IMR-90 (cell line): Measurements from ENCODE around the gene CAVIN1. TPM values are rescaled to one million over a fixed set of nuclear protein-coding genes. Genes with fewer than 3 reads are reported as not detected.
A peak's percentile ranks its signal among the peaks of the same experiment; 100 is the strongest.

Experiments
- ATAC-seq: fragments of 200-7000 bp; cut with Tn5 transposase; 2 replicates; pipeline ENCODE4 v1.9.1; 2020; ENCODE audit warnings: low read depth, mild to moderate bottlenecking, moderate library complexity
- BruUV-seq: library from RNA; stranded (reverse); fragments of 400-500 nt; replicated peaks from 2 replicates; lab custom pipeline; 2021; lab: Mats Ljungman, UMichigan
- CTCF ChIA-PET: fragments of 300-600 bp; formaldehyde crosslinking; extraction: SDS; loops from one replicate; lab custom pipeline; 2021; ENCODE audit warnings: antibody characterized with exemption; lab: Yijun Ruan, JAX
- POLR2A ChIA-PET: fragments of 300-600 bp; sonication (Branson Sonifier 250); formaldehyde crosslinking; loops from one replicate; lab custom pipeline; 2022; ENCODE audit warnings: antibody characterized with exemption; ENCODE audit not compliant: unreplicated experiment; lab: Charles Lee
- DNase-seq: peaks from one replicate; pipeline ENCODE4 v3.0.0; 2013
- H2AFZ ChIP-seq: replicated peaks from 2 replicates; pipeline ENCODE3; 2013; ENCODE audit warnings: low read length, mild to moderate bottlenecking; ENCODE audit not compliant: poor library complexity
- H2AK5ac ChIP-seq: 2 replicates; pipeline ENCODE4 v1.6.1; 2013; ENCODE audit warnings: low read depth, low read length, inconsistent platforms
- H2AK9ac ChIP-seq: replicated peaks from 2 replicates; pipeline ENCODE3; 2013; ENCODE audit warnings: mild to moderate bottlenecking, low read depth, low read length, moderate library complexity; ENCODE audit not compliant: poor library complexity
- H2BK120ac ChIP-seq: 2 replicates; pipeline ENCODE4 v1.6.1; 2013; ENCODE audit warnings: low read depth, low read length, inconsistent platforms
- H2BK15ac ChIP-seq: 3 replicates; pipeline ENCODE4 v1.6.1; 2013; ENCODE audit warnings: low read depth, low read length, inconsistent platforms
- H2BK20ac ChIP-seq: 2 replicates; pipeline ENCODE4 v1.6.1; 2013; ENCODE audit warnings: low read depth, mild to moderate bottlenecking, inconsistent platforms, low read length, moderate library complexity
- H2BK5ac ChIP-seq: 2 replicates; pipeline ENCODE4 v1.6.1; 2013; ENCODE audit warnings: mild to moderate bottlenecking, low read depth, low read length, inconsistent platforms; ENCODE audit not compliant: poor library complexity, severe bottlenecking
- H3K14ac ChIP-seq: replicated peaks from 2 replicates; pipeline ENCODE4 v1.6.1; 2013; ENCODE audit warnings: low read depth, low read length, inconsistent platforms
- H3K18ac ChIP-seq: 2 replicates; pipeline ENCODE4 v1.6.1; 2013; ENCODE audit warnings: low read depth, low read length, control low read depth
- H3K23ac ChIP-seq: 2 replicates; pipeline ENCODE4 v1.6.1; 2013; ENCODE audit warnings: low read depth, low read length, inconsistent platforms
- H3K27ac ChIP-seq: 2 replicates; pipeline ENCODE4 v1.5.1; 2013; ENCODE audit warnings: mild to moderate bottlenecking, control low read depth, low read length; ENCODE audit not compliant: insufficient read depth
- H3K27me3 ChIP-seq: 2 replicates; pipeline ENCODE4 v1.6.1; 2013; ENCODE audit warnings: low read length; ENCODE audit not compliant: control insufficient read depth, insufficient read depth
- H3K36me3 ChIP-seq: 2 replicates; pipeline ENCODE4 v1.6.1; 2013; ENCODE audit warnings: low read length, mixed read lengths; ENCODE audit not compliant: control insufficient read depth, insufficient read depth
- H3K4ac ChIP-seq: 2 replicates; pipeline ENCODE4 v1.6.1; 2013; ENCODE audit warnings: low read depth, low read length, inconsistent platforms
- H3K4me1 ChIP-seq: 2 replicates; pipeline ENCODE4 v1.6.1; 2013; ENCODE audit warnings: low read length, mixed read lengths; ENCODE audit not compliant: control insufficient read depth, insufficient read depth
- H3K4me2 ChIP-seq: 2 replicates; pipeline ENCODE4 v1.6.1; 2013; ENCODE audit warnings: low read depth, mild to moderate bottlenecking, control low read depth, low read length, moderate library complexity
- H3K4me3 ChIP-seq: 2 replicates; pipeline ENCODE4 v1.5.1; 2013; ENCODE audit warnings: low read depth, mild to moderate bottlenecking, control low read depth, low read length, moderate library complexity; ENCODE audit not compliant: insufficient read depth
- H3K56ac ChIP-seq: 2 replicates; pipeline ENCODE4 v1.6.1; 2013; ENCODE audit warnings: low read length, inconsistent platforms; ENCODE audit not compliant: insufficient read depth; ENCODE audit errors: extremely low read depth
- H3K79me1 ChIP-seq, 2 experiments: 2 replicates each; pipeline ENCODE4 v1.6.1; 2013; ENCODE audit warnings: low read length in 2 of 2, inconsistent platforms in 1 of 2, low read depth in 1 of 2
- H3K9ac ChIP-seq: 2 replicates; pipeline ENCODE4 v1.6.1; 2013; ENCODE audit warnings: low read depth, low read length, control low read depth
- H3K9me1 ChIP-seq: 2 replicates; pipeline ENCODE4 v1.6.1; 2013; ENCODE audit warnings: low read length, inconsistent platforms; ENCODE audit not compliant: insufficient read depth
- H3K9me3 ChIP-seq: 2 replicates; pipeline ENCODE4 v1.6.1; 2013; ENCODE audit warnings: low read length; ENCODE audit not compliant: control insufficient read depth, insufficient read depth
- H4K20me1 ChIP-seq: 2 replicates; pipeline ENCODE4 v1.6.1; 2013; ENCODE audit warnings: low read length, inconsistent platforms; ENCODE audit not compliant: insufficient read depth
- H4K5ac ChIP-seq: 2 replicates; pipeline ENCODE4 v1.6.1; 2013; ENCODE audit warnings: mild to moderate bottlenecking, low read depth, low read length, control low read depth
- H4K8ac ChIP-seq, 2 experiments: 2 replicates each; pipeline ENCODE4 v1.6.1; 2013; ENCODE audit warnings: low read depth in 2 of 2, low read length in 2 of 2, control low read depth in 1 of 2, inconsistent platforms in 1 of 2
- H4K91ac ChIP-seq: 2 replicates; pipeline ENCODE4 v1.6.1; 2013; ENCODE audit warnings: low read depth, low read length, inconsistent platforms; ENCODE audit not compliant: insufficient read depth
- BHLHE40 ChIP-seq: fragments of 150-350 bp; IDR thresholded peaks from 2 replicates; pipeline ENCODE4 v1.6.1; 2016; ENCODE audit warnings: mild to moderate bottlenecking, low read depth, low read length
- CEBPB ChIP-seq: IDR thresholded peaks from 2 replicates; pipeline ENCODE4 v1.6.1; 2012; ENCODE audit warnings: low read depth, low read length, improper control_type of control experiment
- CHD1 ChIP-seq: IDR thresholded peaks from 2 replicates; pipeline ENCODE4 v1.6.1; 2012; ENCODE audit warnings: low read depth, low read length, improper control_type of control experiment
- FOS ChIP-seq: fragments of 150-350 bp; IDR thresholded peaks from 2 replicates; pipeline ENCODE4 v1.6.1; 2016; ENCODE audit warnings: low read depth, low read length
- MAFK ChIP-seq: IDR thresholded peaks from 2 replicates; pipeline ENCODE4 v1.6.1; 2012; ENCODE audit warnings: low read depth, low read length, improper control_type of control experiment
- MAZ ChIP-seq: IDR thresholded peaks from 2 replicates; pipeline ENCODE4 v1.6.1; 2012; ENCODE audit warnings: low read depth, mild to moderate bottlenecking, low read length, improper control_type of control experiment, moderate library complexity, borderline replicate concordance
- MXI1 ChIP-seq: IDR thresholded peaks from 2 replicates; pipeline ENCODE4 v1.6.1; 2012; ENCODE audit warnings: low read depth, mild to moderate bottlenecking, low read length, moderate library complexity, borderline replicate concordance
- NFE2L2 ChIP-seq: fragments of 150-350 bp; IDR thresholded peaks from 2 replicates; pipeline ENCODE4 v1.6.1; 2016; ENCODE audit warnings: low read depth, mild to moderate bottlenecking, low read length
- RCOR1 ChIP-seq: IDR thresholded peaks from 2 replicates; pipeline ENCODE4 v1.6.1; 2012; ENCODE audit warnings: mild to moderate bottlenecking, low read length, improper control_type of control experiment; ENCODE audit not compliant: insufficient replicate concordance
- RFX5 ChIP-seq: IDR thresholded peaks from 2 replicates; pipeline ENCODE4 v1.8.0; 2012; ENCODE audit warnings: low read depth, mild to moderate bottlenecking, low read length, moderate library complexity
- WGBS, 2 experiments: methylation state at CpG; one replicate each; pipeline versions ENCODE4 v1.1.5 to v1.1.7; 2013; ENCODE audit warnings: missing lambda C conversion rate in 2 of 2; ENCODE audit not compliant: insufficient read length in 1 of 2; ENCODE audit errors: extremely low coverage in 2 of 2; 5-methylcytosine and 5-hydroxymethylcytosine counted together
- dilution Hi-C: fragments of 300-500 bp; cut with HindIII; formaldehyde crosslinking; loops from one replicate; pipeline ENCODE4 v1.14.3; 2018; ENCODE audit warnings: low sequenced_read_pairs; ENCODE audit not compliant: unreplicated experiment
- in situ Hi-C: fragments of 300-500 bp; cut with MboI; formaldehyde crosslinking; loops from 3 replicates; pipeline ENCODE4 v1.14.3; 2019; ENCODE audit warnings: low sequenced_read_pairs, inconsistent platforms, mixed read lengths
- intact Hi-C: fragments of 100-400 bp; cut with micrococcal nuclease; formaldehyde crosslinking; loops from 2 replicates; pipeline ENCODE4 v1.10.0; 2022
- polyA plus RNA-seq, 3 experiments: library from polyadenylated mRNA; depleted of rRNA; stranded (reverse); fragments of >200 nt; gene quantifications; 2 replicates each; pipeline ENCODE4 v1.2.3, GENCODE V29; 2012; ENCODE audit warnings: low replicate concordance in 1 of 3
- total RNA-seq: library from RNA; depleted of rRNA; stranded (reverse); fragments of >200 nt; gene quantifications from 2 replicates; pipeline ENCODE4 v1.2.3, GENCODE V29; 2012
- TF ChIP-seq, protein P1 (sequence below): fragments of 150-350 bp; IDR thresholded peaks from 2 replicates; pipeline ENCODE4 v1.6.1; 2017; ENCODE audit warnings: mild to moderate bottlenecking, antibody characterized with exemption, low read length, low read depth
- TF ChIP-seq, protein P2 (sequence below): conservative IDR thresholded peaks from 2 replicates; pipeline ENCODE4 v1.5.1; 2012; ENCODE audit warnings: mild to moderate bottlenecking, low read depth, low read length, improper control_type of control experiment
- TF ChIP-seq, protein P3 (sequence below): fragments of 150-350 bp; IDR thresholded peaks from 2 replicates; pipeline ENCODE4 v1.6.1; 2016; ENCODE audit warnings: low read depth, mild to moderate bottlenecking, low read length, moderate library complexity, borderline replicate concordance

The CAVIN1 gene
- total and polyA plus RNA-seq, 2 of the 4 experiments (the other 2 are of a cell fraction), result 491 to 556 TPM

DNA sequence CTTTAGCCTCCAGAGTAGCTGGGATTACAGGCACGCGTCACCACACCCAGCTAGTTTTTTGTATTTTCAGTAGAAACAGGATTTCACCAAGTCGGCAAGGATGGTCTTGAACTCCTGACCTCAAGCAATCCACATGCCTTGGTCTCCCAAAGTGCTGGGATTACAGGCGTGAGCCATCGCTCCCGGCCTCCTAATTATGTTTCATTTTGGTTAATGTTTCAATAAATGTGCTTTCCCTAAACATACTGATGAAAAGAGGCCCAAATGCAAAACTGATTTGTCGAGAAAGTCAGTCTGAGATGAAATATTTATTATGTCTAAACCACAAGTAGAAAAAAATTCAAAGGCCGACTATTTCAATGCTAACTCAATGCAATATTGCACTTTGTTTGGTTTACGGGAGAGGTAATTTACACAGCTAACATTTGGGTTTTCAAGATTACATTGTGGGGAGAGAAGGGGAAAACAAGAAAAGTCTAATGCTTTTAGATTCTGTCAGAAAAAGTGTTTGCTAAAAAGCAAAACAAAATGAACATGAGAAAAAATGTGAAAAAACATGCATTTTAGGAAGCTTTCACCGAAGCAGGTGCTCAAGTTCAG lies 44.6 kb downstream of the CAVIN1 start:
- H2BK20ac ChIP-seq, result no peak overlapping the region
- H2AK9ac ChIP-seq, result no peak overlapping the region
- in situ Hi-C loops (no loop called here), intact Hi-C loops (no loop called here), dilution Hi-C loops (no loop called here)
- no peaks in the 10 kb centered on the region for H3K27me3 ChIP-seq
- no peak for DNase-seq
- H2AK5ac ChIP-seq, result no peak overlapping the region
- H3K79me1 ChIP-seq, result peaks cover 5 to 76% of the 10 kb centered on the region in 2 experiments; a peak in 3 of 4 replicates
- peaks cover 4% of the 10 kb centered on the region for H3K36me3 ChIP-seq
- no peak overlapping the region for H3K56ac ChIP-seq
- H2AFZ ChIP-seq, result no peak overlapping the region
- peaks cover 4% of the 10 kb centered on the region; the same call in 1 of the 2 replicates for H3K4me1 ChIP-seq
- no peak overlapping the region for H4K5ac ChIP-seq
- ChIA-PET CTCF (no interaction called here), POLR2A (no interaction called here)
- no peak overlapping the region for H2BK5ac ChIP-seq
- no TSS peak for BruUV-seq
- H3K18ac ChIP-seq, result no peak overlapping the region
- 67% methylated on average over 3 of the region's 10 CpGs; no CpG with 5 or more reads in 1 of the 2 experiments for WGBS, 2 experiments
- no peaks in the 10 kb centered on the region for H3K9me3 ChIP-seq
- H3K27ac ChIP-seq, result no peak overlapping the region
- TF ChIP-seq RCOR1 (no peak), MAZ (no peak), FOS (no peak), RFX5 (no peak), BHLHE40 (no peak), MXI1 (no peak), NFE2L2 (no peak), CEBPB (no peak), MAFK (no peak), CHD1 (no peak)
- TF ChIP-seq, protein P1, sequence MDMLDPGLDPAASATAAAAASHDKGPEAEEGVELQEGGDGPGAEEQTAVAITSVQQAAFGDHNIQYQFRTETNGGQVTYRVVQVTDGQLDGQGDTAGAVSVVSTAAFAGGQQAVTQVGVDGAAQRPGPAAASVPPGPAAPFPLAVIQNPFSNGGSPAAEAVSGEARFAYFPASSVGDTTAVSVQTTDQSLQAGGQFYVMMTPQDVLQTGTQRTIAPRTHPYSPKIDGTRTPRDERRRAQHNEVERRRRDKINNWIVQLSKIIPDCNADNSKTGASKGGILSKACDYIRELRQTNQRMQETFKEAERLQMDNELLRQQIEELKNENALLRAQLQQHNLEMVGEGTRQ, result no peak
- TF ChIP-seq, protein P2, sequence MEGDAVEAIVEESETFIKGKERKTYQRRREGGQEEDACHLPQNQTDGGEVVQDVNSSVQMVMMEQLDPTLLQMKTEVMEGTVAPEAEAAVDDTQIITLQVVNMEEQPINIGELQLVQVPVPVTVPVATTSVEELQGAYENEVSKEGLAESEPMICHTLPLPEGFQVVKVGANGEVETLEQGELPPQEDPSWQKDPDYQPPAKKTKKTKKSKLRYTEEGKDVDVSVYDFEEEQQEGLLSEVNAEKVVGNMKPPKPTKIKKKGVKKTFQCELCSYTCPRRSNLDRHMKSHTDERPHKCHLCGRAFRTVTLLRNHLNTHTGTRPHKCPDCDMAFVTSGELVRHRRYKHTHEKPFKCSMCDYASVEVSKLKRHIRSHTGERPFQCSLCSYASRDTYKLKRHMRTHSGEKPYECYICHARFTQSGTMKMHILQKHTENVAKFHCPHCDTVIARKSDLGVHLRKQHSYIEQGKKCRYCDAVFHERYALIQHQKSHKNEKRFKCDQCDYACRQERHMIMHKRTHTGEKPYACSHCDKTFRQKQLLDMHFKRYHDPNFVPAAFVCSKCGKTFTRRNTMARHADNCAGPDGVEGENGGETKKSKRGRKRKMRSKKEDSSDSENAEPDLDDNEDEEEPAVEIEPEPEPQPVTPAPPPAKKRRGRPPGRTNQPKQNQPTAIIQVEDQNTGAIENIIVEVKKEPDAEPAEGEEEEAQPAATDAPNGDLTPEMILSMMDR, result no peak
- TF ChIP-seq, protein P3, sequence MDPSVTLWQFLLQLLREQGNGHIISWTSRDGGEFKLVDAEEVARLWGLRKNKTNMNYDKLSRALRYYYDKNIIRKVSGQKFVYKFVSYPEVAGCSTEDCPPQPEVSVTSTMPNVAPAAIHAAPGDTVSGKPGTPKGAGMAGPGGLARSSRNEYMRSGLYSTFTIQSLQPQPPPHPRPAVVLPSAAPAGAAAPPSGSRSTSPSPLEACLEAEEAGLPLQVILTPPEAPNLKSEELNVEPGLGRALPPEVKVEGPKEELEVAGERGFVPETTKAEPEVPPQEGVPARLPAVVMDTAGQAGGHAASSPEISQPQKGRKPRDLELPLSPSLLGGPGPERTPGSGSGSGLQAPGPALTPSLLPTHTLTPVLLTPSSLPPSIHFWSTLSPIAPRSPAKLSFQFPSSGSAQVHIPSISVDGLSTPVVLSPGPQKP, result no peak
- ATAC-seq, result no peak
- peak overlapping the region; percentile 85 for H3K4me2 ChIP-seq
- H2BK120ac ChIP-seq, result no peak overlapping the region
- no peak overlapping the region for H4K91ac ChIP-seq
- H4K8ac ChIP-seq, result no peak overlapping the region
- no peak overlapping the region for H3K14ac ChIP-seq
- peaks cover 74% of the 10 kb centered on the region for H4K20me1 ChIP-seq
- H2BK15ac ChIP-seq, result no peak overlapping the region
- H3K4me3 ChIP-seq, result no peak overlapping the region
- H3K9me1 ChIP-seq, result peaks cover 6% of the 10 kb centered on the region; the same call in 1 of the 2 replicates
- no peak overlapping the region for H3K23ac ChIP-seq
- H3K4ac ChIP-seq, result no peak overlapping the region
- H3K9ac ChIP-seq, result no peak overlapping the region
